Stomach (tissue), 9 donors: ENCODE measurements around the gene CALR. TPM values are rescaled to one million over a fixed set of nuclear protein-coding genes. Genes with fewer than 3 reads are reported as not detected.
"Not testable (repeated sequence)": the region's sequence is repeated elsewhere in the genome, so short reads cannot be mapped to it uniquely, and the experiment has no call there.

Experiments used
- DNase-seq, 2 donors: peaks; one replicate each; pipeline versions ENCODE4 v3.0.0 to v3.0.0-alpha.2; 2013 to 2019
- H3K27ac ChIP-seq, 5 donors: fragments of 200-600 bp in 4 of 5; sonication (generic) in 4 of 5; one replicate each; pipeline ENCODE4 v1.5.1; 2013 to 2019; ENCODE audit warnings: mild to moderate bottlenecking in 1 of 5, moderate library complexity in 1 of 5
- H3K27me3 ChIP-seq, 3 donors: fragments of 200-600 bp; sonication (generic); one replicate each; pipeline ENCODE4 v1.5.1; 2017 to 2019; ENCODE audit warnings: mixed run types in 1 of 3
- H3K36me3 ChIP-seq, 4 donors: fragments of 200-600 bp; sonication (generic); 1 replicate in 3 of 4; 2 replicates in 1 of 4; pipeline ENCODE4 v1.5.1; 2016 to 2019
- H3K4me1 ChIP-seq, 4 donors: fragments of 200-600 bp; sonication (generic); one replicate each; pipeline ENCODE4 v1.5.1; 2016 to 2019
- H3K4me3 ChIP-seq, 4 donors: fragments of 200-600 bp; sonication (generic) in 3 of 4; one replicate each; pipeline ENCODE4 v1.5.1; 2016 to 2019; ENCODE audit warnings: mild to moderate bottlenecking in 1 of 4
- H3K9me3 ChIP-seq, 4 donors: fragments of 200-600 bp; sonication (generic); one replicate each; pipeline ENCODE4 v1.5.1; 2016 to 2019
- CTCF ChIP-seq, 7 experiments: fragments of 450-650 bp in 4 of 7; fragments of 200-600 bp in 3 of 7; sonication (generic) in 3 of 7; IDR thresholded peaks; one replicate each; pipeline ENCODE4 v1.5.1; 2016 to 2019; ENCODE audit warnings: antibody characterized with exemption in 7 of 7, control low read depth in 2 of 7, mild to moderate bottlenecking in 1 of 7
- EP300 ChIP-seq: sonication (generic); formaldehyde crosslinking; IDR thresholded peaks from one replicate; pipeline ENCODE4 v1.6.1; 2017; ENCODE audit warnings: antibody characterized with exemption
- POLR2A ChIP-seq, 4 donors: fragments of 450-650 bp; IDR thresholded peaks; one replicate each; pipeline ENCODE4 v1.6.1; 2016; ENCODE audit warnings: antibody characterized with exemption in 4 of 4, control low read depth in 2 of 4, mild to moderate bottlenecking in 1 of 4, moderate library complexity in 1 of 4
- POLR2AphosphoS5 ChIP-seq, 3 donors: sonication (generic); formaldehyde crosslinking; IDR thresholded peaks; one replicate each; pipeline ENCODE4 v1.6.1; 2016; ENCODE audit warnings: antibody characterized with exemption in 3 of 3
- WGBS, 5 donors: extraction: QIAGEN DNeasy Blood & Tissue Kit in 3 of 5; methylation state at CpG; one replicate each; pipeline versions ENCODE4 v1.1.5 to v1.1.7; 2013 to 2018; 5-methylcytosine and 5-hydroxymethylcytosine counted together
- intact Hi-C: fragments of 100-400 bp; cut with DNase I; formaldehyde crosslinking; loops from one replicate; pipeline ENCODE4 v1.15.1; 2023; ENCODE audit warnings: low total_unique reads
- polyA plus RNA-seq, 3 donors: library from polyadenylated mRNA; stranded (reverse); fragments of 200-250 nt; gene quantifications; one replicate each; pipeline ENCODE4 v1.2.3, GENCODE V29; 2013
- total RNA-seq, 5 donors: library from RNA; depleted of rRNA; stranded (reverse); fragments of >200 nt; gene quantifications; one replicate each; pipeline versions ENCODE4 v1.1.0 to v1.2.3, GENCODE V29; 2014 to 2016
- donor health status: healthy with polysubstance abuse.
- donor health status: Bipolar disorder and iron deficiency.
- donor health status: healthy.

CALR gene
- total and polyA plus RNA-seq, 8 donors = 71.2 to 947 (median 354) TPM

GRCh38 chr19:12955996-12956395, 17.6 kb downstream of the CALR start:
- Histone ChIP-seq H3K4me3 (peak overlapping the region; percentile 82 to 100 (median 92)), H3K36me3 (peaks cover 22 to 46% (median 43%) of the 10 kb centered on the region in 4 donors), H3K27ac (peak overlapping the region; percentile 84 to 95 (median 94)), H3K4me1 (peaks cover 33 to 54% (median 47%) of the 10 kb centered on the region in 4 donors), H3K9me3 (no peaks in the 10 kb centered on the region), H3K27me3 (no peaks in the 10 kb centered on the region)
- intact Hi-C loops = no loop called here
- 33 to 55% (median 41%) methylated on average over 9 to 12 of the region's 12 CpGs for WGBS, 5 donors
- TF ChIP-seq EP300 (no peak), POLR2A (IDR thresholded peaks at IDR 0.05) (no peak), CTCF (IDR thresholded peaks at IDR 0.05) (no peak), POLR2AphosphoS5 (IDR thresholded peaks at IDR 0.05) (no peak)
- DNase-seq = no peak

GRCh38 chr19:12956446-12957388, 18.3 kb downstream of the CALR start, which contains the start of gene GADD45GIP1:
TSS of gene GADD45GIP1 (minus strand) at chr19:12957223. CDS start at chr19:12957212, 11 bp downstream.
- intact Hi-C loops = no loop called here
- TF ChIP-seq POLR2A (IDR thresholded peaks at IDR 0.05) = peak in 1 of 4 donors; percentile 57
- TF ChIP-seq CTCF (IDR thresholded peaks at IDR 0.05) = no peak
- peak in 2 of 3 donors; percentile 77 to 87 for TF ChIP-seq POLR2AphosphoS5 (IDR thresholded peaks at IDR 0.05)
- TF ChIP-seq EP300 = no peak

GRCh38 chr19:12957389-12957952, 19.1 kb downstream of the CALR start:
- H3K4me1 ChIP-seq = peaks cover 31 to 50% (median 46%) of the 10 kb centered on the region in 4 donors
- peak overlapping the region; percentile 84 to 95 (median 94) for H3K27ac ChIP-seq
- H3K4me3 ChIP-seq = peak overlapping the region; percentile 82 to 100 (median 92)
- WGBS, 5 donors = 21 to 40% (median 36%) methylated on average over 31 of the region's 31 CpGs
- intact Hi-C loops, H3K9me3 ChIP-seq, H3K27me3 ChIP-seq, DNase-seq: not testable (repeated sequence)
- peaks cover 8 to 31% (median 28%) of the 10 kb centered on the region in 4 donors for H3K36me3 ChIP-seq

More at GRCh38 chr19:12956446-12957388, 18.3 kb downstream of the CALR start, which contains the start of gene GADD45GIP1:
- Histone ChIP-seq H3K27ac (peak within 1 kb of the TSS; percentile 84 to 95 (median 94)), H3K9me3 (no peaks in the 10 kb centered on the region), H3K4me1 (peaks cover 33 to 54% (median 47%) of the 10 kb centered on the region in 4 donors), H3K27me3 (no peaks in the 10 kb centered on the region), H3K36me3 (peaks cover 15 to 39% (median 35%) of the 10 kb centered on the region in 4 donors), H3K4me3 (peak within 1 kb of the TSS; percentile 82 to 100 (median 92))
- 2 to 5% (median 3%) methylated on average over 40 to 84 of the region's 84 CpGs for WGBS, 5 donors
- DNase-seq = peak; percentile 79 to 93

DNA sequence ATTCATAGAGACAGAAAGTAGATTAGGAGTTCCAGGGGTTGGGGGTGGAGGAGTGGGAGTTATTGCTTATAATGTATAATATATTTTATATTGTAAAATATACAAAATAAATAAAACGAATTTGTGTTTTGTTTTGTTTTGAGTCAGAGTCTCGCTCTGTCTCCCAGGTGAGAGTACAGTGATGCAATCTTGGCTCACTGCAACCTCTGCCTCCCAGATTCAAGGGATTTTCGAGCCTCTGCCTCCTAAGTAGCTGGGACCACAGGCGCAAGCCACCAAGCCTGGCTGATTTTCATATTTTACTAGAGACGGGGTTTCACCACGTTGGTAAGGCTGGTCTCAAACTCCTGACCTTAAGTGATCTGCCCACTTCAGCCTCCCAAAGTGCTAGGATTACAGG, 21.1 kb downstream of the CALR start:
- H3K4me1 ChIP-seq = peaks cover 17 to 30% (median 28%) of the 10 kb centered on the region in 4 donors
- peaks cover 0 to 11% (median 8%) of the 10 kb centered on the region in 4 donors for H3K36me3 ChIP-seq
- no peak for DNase-seq
- intact Hi-C loops = no loop called here
- TF ChIP-seq CTCF (IDR thresholded peaks at IDR 0.05) (no peak), POLR2AphosphoS5 (IDR thresholded peaks at IDR 0.05) (no peak), EP300 (no peak), POLR2A (IDR thresholded peaks at IDR 0.05) (no peak)
- no peak overlapping the region for H3K4me3 ChIP-seq
- no peaks in the 10 kb centered on the region for H3K9me3 ChIP-seq
- 58 to 67% (median 63%) methylated on average over 6 of the region's 6 CpGs for WGBS, 5 donors
- H3K27ac ChIP-seq = no peak overlapping the region
- H3K27me3 ChIP-seq = no peaks in the 10 kb centered on the region
